HG03097 (cell line): ENCODE results near the gene AGPAT4.

ENCODE experiments used
- ATAC-seq: cut with Tn5 transposase; IDR thresholded peaks from one replicate; pipeline ENCODE4 v1.9.1; 2021; ENCODE audit not compliant: unreplicated experiment, low FRiP score

AGPAT4 gene

GRCh38 chr6:161142957-161143296, 130.9 kb downstream of the AGPAT4 start:
- no peak for ATAC-seq

GRCh38 chr6:161141173-161141572, 132.7 kb downstream of the AGPAT4 start:
- ATAC-seq: no peak

GRCh38 chr6:161140554-161140875, 133.3 kb downstream of the AGPAT4 start:
- no peak for ATAC-seq

GRCh38 chr6:161139766-161140553, 133.9 kb downstream of the AGPAT4 start:
- ATAC-seq: no peak

- no peak for ATAC-seq
Observed at GRCh38 chr6:161139304-161139765, 134.5 kb downstream of the AGPAT4 start.

- ATAC-seq: no peak
Observed at GRCh38 chr6:161138543-161139303, 135.1 kb downstream of the AGPAT4 start.

GRCh38 chr6:161137839-161138542, 135.9 kb downstream of the AGPAT4 start:
- ATAC-seq: no peak

GRCh38 chr6:161137320-161137719, 136.5 kb downstream of the AGPAT4 start:
- no peak for ATAC-seq

GRCh38 chr6:161136655-161137054, 137.2 kb downstream of the AGPAT4 start:
- no peak for ATAC-seq

GRCh38 chr6:161135695-161136591, 137.9 kb downstream of the AGPAT4 start:
- ATAC-seq: no peak

GRCh38 chr6:161134550-161135298, 139.1 kb downstream of the AGPAT4 start:
- no peak for ATAC-seq

GRCh38 chr6:161133963-161134362, 139.9 kb downstream of the AGPAT4 start:
- ATAC-seq: no peak

- no peak for ATAC-seq
Observed at GRCh38 chr6:161132384-161132783, 141.5 kb downstream of the AGPAT4 start.

GRCh38 chr6:161130967-161131766, 142.7 kb downstream of the AGPAT4 start:
- ATAC-seq: no peak

GRCh38 chr6:161130541-161130940, 143.3 kb downstream of the AGPAT4 start:
- no peak for ATAC-seq

GRCh38 chr6:161128680-161129196, 145.1 kb downstream of the AGPAT4 start:
- ATAC-seq: no peak

GRCh38 chr6:161128230-161128629, 145.6 kb downstream of the AGPAT4 start:
- ATAC-seq: no peak

GRCh38 chr6:161127071-161127740, 146.7 kb downstream of the AGPAT4 start:
- ATAC-seq: no peak
